ENCODE data around the gene ARHGAP11A.

GRCh38 chr15:32646291-32646690 is 31.0 kb downstream of the ARHGAP11A start:
- no peak for TF ChIP-seq CTCF (optimal IDR thresholded peaks at IDR 0.05 in 1 of 3, IDR thresholded peaks at IDR 0.05 in 1 of 3, conservative IDR thresholded peaks at IDR 0.05 in 1 of 3; ENCODE audit: extremely low read depth in 1 of 3, insufficient read depth in 2 of 3, low read length in 3 of 3)
- no peak for TF ChIP-seq EZH2 (IDR thresholded peaks at IDR 0.05; ENCODE audit: low read length)

All from keratinocyte (primary cell).